IPS-15b (cell line): ENCODE measurements around the gene BRD4.

Source experiments
- H3K27me3 ChIP-seq: one replicate; pipeline ENCODE4 v1.6.1; 2013; ENCODE audit warnings: low read length; ENCODE audit not compliant: control insufficient read depth, insufficient read depth
- H3K36me3 ChIP-seq: one replicate; pipeline ENCODE4 v1.6.1; 2013; ENCODE audit warnings: low read length; ENCODE audit not compliant: control insufficient read depth, insufficient read depth
- H3K4me1 ChIP-seq: one replicate; pipeline ENCODE4 v1.6.1; 2013; ENCODE audit warnings: mild to moderate bottlenecking, low read length; ENCODE audit not compliant: control insufficient read depth, insufficient read depth
- H3K4me3 ChIP-seq: one replicate; pipeline ENCODE4 v1.5.1; 2013; ENCODE audit warnings: low read depth, low read length
- H3K9ac ChIP-seq: one replicate; pipeline ENCODE4 v1.6.1; 2013; ENCODE audit warnings: low read depth, mild to moderate bottlenecking, low read length
- H3K9me3 ChIP-seq: one replicate; pipeline ENCODE4 v1.6.1; 2013; ENCODE audit warnings: mild to moderate bottlenecking, low read length; ENCODE audit not compliant: control insufficient read depth, insufficient read depth

BRD4 gene

DNA sequence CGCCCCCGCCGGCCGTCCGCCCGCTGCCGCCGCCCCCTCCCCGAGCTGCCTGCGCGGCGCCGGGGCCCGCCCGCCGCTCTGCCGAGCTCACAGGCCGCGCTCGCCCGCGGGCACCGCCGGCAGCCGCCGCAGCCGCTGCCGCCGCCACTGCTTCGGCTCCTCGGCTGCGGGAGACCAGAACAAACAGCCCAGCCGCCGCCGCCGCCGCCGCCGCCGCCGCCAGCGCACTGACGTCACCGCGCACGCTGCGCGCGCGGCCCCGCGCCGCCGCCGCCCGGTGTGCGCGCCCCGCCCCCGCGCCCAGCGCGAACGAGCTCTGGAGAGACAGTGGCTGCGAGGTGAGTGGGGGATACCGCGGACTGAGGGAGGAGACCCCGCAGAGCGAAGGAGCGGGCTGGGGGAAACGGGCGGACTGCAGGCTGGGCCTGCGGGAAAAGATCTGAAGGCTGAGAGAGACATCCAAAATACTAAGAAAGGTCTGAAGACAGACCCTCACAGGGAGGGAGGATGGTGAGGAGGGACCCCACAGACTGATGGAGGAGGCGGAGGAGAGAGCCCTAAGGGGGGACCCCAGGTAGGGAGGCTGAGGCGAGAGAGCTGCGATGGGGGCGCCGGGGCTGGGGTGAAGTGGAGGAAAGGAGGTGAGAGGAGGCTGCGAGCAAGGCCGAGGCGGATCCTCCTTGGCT, at the start of gene BRD4:
Gene BRD4, minus strand, starts transcription at position 229 of the 686 bp plus-strand sequence. CDS start 59,440 bp downstream, outside the sequence.
- Histone ChIP-seq H3K4me3 (peak within 1 kb of the TSS; percentile 92), H3K9ac (peak within 1 kb of the TSS; percentile 87), H3K9me3 (no peaks in the 10 kb centered on the region), H3K36me3 (no peaks in the 10 kb centered on the region), H3K4me1 (peaks cover 3% of the 10 kb centered on the region), H3K27me3 (no peaks in the 10 kb centered on the region)

DNA sequence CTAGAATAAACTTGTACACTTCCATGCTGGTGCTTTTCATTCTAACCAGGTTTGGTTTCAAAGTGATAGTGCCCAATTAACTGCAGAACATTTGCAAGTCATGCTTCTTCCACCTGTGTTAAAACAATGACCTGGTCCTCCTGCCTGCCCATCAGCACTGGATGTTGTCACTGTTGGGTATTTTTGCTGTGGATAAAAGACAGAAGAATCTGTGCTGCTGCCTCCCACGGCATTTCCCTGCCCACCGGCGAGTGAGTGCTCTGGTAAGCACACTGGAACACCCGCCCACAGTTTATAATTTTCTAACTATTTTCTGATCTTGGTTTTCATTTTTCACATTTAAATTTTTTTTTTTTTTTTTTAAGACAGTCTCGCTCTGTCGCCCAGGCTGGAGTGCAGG, 49.5 kb upstream of the BRD4 start:
- Histone ChIP-seq H3K4me1 (peaks cover 4% of the 10 kb centered on the region), H3K9ac (no peak overlapping the region), H3K9me3 (no peaks in the 10 kb centered on the region), H3K36me3 (peaks cover 11% of the 10 kb centered on the region), H3K4me3 (no peak overlapping the region), H3K27me3 (no peaks in the 10 kb centered on the region)

DNA sequence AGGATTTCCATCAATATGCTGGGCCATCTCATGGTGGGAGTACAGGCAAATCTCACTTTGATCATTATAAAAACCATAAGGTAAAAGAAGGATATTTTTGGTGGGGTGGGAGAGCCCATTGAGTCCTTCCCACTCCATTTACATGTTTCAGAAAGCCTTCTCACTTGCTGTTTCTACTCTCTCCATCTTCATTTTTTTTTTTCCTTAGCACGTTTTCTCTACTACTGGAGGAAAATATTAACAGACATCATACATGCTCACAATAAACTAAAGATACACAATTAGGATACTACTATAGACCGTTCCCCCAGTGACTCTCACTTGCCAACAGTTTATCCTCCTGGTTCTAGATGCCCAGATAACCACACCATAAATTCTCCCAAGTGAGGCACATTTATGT, 49.1 kb upstream of the BRD4 start:
- no peak overlapping the region for H3K9ac ChIP-seq

DNA sequence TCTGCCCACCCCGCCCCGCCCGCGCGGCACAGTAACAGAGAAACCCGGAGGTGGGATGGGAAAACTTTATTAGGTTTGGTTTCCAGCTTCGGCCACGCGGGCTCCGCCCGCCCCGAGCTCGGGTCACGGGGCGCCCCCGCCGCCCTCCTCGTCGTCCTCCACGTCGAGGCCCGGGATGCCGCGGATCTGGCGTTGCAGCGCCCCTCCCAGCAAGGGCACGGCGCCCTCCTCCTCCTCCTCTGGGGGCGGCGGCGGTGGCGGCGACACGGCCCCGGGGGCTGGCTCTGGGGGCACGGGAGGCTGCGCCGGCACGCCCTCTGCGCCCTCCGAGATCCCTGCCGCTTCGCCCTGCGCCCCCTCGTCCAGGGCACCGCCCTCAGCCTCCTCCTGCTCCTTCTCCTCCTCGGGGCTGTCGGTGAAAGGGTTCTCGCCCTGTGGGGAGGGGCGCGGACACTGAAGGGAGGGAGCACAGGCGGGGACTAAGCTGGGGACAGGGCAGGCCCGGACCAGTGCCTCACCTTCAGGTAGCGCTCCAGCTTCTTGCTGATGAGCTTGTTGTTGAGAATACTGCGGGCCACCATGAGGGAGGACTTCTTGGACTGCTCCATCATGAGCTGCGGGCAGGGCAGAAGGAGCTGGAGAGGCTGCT, 47.8 kb upstream of the BRD4 start:
- Histone ChIP-seq H3K9me3 (no peaks in the 10 kb centered on the region), H3K9ac (peak overlapping the region; percentile 76), H3K27me3 (no peaks in the 10 kb centered on the region), H3K36me3 (peaks cover 11% of the 10 kb centered on the region), H3K4me3 (peak overlapping the region; percentile 70), H3K4me1 (peaks cover 6% of the 10 kb centered on the region)

More for the DNA sequence above, 49.1 kb upstream of the BRD4 start:
- Histone ChIP-seq H3K4me3 (no peak overlapping the region), H3K27me3 (no peaks in the 10 kb centered on the region), H3K4me1 (peaks cover 4% of the 10 kb centered on the region), H3K36me3 (peaks cover 11% of the 10 kb centered on the region), H3K9me3 (no peaks in the 10 kb centered on the region)

DNA sequence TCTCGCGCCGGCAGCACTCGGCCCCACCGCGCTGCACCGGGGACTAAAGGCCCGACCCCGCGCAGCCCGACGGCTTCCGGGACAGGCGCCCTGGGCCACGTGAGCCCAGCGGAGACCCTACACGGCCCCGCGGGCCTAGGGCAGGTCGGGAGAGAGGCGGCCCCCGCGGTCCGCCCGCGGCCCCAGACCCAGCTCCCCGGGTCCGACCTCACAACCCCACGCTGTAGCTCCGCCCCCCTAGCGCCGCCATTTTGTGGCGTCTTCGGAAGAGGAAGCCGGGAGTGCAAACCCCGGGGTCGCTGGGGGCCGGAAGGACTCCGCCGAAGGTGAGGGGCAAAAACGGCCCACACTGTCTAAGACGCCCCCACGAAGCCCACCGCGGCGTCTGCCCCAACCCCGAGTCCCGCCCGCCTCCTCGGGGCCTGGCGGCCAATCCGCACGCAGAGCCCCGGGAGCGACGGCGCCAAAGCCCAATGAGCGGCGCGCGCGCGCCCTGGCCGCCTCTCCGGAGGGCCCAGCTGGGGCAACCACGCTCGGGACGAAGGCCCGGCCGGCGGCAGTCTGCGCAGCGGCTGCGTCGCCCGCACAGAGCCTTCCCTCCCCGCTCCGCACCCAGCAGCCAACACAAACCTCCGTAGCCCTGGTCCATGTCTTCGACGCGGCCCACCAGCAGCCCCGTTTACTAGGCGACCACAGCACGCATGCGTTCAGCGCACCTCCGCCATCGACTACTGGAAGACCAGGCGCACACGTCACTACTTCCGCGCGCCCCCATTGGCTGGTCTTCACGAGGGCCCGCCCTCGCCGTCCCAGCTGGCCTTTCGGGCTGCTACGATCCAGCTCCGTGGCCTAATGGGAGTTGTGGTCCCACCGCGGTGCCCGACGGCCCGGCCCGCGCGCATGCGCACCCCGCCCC, 47.0 kb upstream of the BRD4 start, which contains the start of gene AKAP8:
Gene AKAP8, minus strand, starts transcription at position 705 of the 916 bp plus-strand sequence. Its CDS starts 56 bp downstream, at position 649.
- H3K4me1 ChIP-seq: peaks cover 6% of the 10 kb centered on the region
- H3K9ac ChIP-seq: peak within 1 kb of the TSS; percentile 95
- no peaks in the 10 kb centered on the region for H3K9me3 ChIP-seq
- H3K4me3 ChIP-seq: peak within 1 kb of the TSS; percentile 99
- no peaks in the 10 kb centered on the region for H3K27me3 ChIP-seq
- H3K36me3 ChIP-seq: peaks cover 16% of the 10 kb centered on the region

DNA sequence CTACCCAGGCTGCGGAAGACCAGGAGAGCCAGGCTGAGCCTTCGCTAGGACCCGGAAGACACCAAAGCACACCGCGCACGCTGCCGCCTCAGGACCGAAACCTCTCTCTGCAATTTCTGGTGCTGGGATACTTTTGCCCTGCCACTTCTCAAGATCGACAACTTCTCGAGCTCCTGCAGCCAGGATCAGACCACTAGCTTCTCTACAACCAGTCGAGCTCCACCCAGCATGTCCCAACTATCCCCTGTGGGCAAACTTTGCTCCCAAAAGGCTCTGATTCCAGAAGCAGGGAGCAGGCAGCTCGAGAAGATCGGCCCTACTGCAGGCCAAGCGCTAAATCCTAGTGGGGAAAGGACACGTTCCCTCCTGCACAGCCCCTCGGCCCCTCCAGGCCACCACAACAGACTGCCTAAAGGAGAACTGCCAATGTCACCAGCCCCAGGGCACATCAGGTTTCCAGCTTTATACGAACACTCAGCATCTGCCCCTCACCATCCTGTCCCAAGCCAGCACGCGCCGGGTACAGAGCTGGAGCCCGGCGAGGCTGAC, 46.3 kb upstream of the BRD4 start:
- H3K4me1 ChIP-seq: peaks cover 6% of the 10 kb centered on the region
- no peaks in the 10 kb centered on the region for H3K9me3 ChIP-seq
- peak overlapping the region; percentile 95 for H3K9ac ChIP-seq
- H3K4me3 ChIP-seq: peak overlapping the region; percentile 99
- no peaks in the 10 kb centered on the region for H3K27me3 ChIP-seq
- peaks cover 21% of the 10 kb centered on the region for H3K36me3 ChIP-seq

DNA sequence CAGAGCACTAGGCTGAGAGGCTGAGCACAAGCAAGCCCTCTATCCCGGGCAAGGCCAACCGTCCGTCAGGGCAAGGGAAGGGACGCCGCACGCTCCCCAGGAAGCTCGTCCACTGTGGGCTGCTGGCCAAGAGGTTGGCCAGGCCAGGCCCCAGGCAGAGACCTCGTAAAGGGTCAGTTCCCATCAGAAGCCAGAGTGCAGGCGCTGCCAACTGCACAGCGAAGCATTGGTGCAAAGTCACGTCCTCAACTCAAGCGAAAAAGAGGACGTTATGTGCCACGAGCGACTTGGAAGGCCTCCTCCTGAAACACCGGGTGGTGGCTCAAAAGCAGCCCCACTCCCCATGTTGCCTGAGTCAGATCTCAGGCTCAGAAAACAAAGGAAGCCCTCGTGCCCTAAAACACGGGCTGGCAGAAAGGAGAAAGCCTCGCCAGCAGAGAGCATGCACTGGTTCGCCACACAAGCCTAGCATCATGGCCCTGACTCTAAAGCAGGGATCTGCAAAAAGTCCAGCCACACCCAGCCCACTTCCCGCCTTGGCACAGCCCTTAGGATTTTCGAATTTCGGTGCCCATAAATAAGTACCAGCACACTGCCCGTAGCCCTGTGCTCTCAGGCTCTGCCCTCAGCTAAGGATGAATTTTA, 42.6 kb upstream of the BRD4 start:
- H3K36me3 ChIP-seq: peaks cover 39% of the 10 kb centered on the region
- H3K4me1 ChIP-seq: peaks cover 6% of the 10 kb centered on the region
- H3K9ac ChIP-seq: no peak overlapping the region
- no peak overlapping the region for H3K4me3 ChIP-seq
- H3K27me3 ChIP-seq: no peaks in the 10 kb centered on the region
- no peaks in the 10 kb centered on the region for H3K9me3 ChIP-seq

DNA sequence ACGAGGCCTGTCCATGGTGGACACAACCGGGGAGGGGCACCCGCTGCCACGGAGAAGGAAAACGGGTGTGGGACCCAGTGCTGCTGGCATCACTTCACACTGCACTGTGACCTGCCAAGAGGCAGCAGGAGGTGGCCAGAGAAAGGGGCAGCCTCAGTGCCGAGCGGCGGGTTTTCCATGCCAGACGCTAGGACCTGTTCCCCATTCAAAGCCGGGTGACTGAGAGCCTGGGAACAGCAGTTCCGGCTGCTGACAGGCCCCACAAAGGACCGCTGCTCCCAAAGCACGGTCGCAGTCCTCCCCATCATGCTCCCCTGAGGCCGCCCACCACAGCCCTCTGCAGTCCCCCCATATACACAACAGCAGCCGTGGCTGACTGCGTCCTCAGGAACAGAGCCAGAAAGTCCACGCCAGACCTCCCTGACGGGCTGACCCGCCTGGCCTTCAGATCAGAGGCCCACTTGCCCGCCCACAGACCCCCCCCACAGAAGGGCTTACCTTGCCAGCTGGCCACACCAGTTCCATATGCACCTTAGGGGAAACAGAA, 41.8 kb upstream of the BRD4 start:
- H3K27me3 ChIP-seq: no peaks in the 10 kb centered on the region
- no peak overlapping the region for H3K4me3 ChIP-seq
- H3K9me3 ChIP-seq: no peaks in the 10 kb centered on the region
- H3K9ac ChIP-seq: no peak overlapping the region
- peaks cover 6% of the 10 kb centered on the region for H3K4me1 ChIP-seq
- peaks cover 45% of the 10 kb centered on the region for H3K36me3 ChIP-seq

DNA sequence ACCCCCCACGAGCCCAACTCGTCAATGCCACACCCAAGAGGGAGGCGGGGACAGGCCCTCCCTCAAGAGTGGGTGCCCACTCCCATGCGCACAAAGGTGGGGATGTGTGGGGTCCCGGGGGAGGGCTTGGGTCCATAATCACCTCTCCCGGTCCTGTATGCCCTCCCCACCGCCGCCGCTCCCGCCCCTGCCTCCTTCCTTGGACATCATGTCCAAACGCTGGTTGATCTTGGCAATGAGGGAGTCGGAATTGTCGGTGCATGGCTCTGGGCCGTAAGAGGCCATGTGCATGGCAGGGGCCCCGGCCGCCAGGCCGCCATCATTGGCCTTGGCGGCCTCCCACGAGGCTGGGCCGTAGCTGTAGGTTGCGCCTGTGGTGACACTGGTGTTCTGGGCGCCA, 41.3 kb upstream of the BRD4 start:
- Histone ChIP-seq H3K4me1 (peaks cover 6% of the 10 kb centered on the region), H3K9ac (no peak overlapping the region), H3K36me3 (peaks cover 44% of the 10 kb centered on the region), H3K4me3 (no peak overlapping the region), H3K9me3 (no peaks in the 10 kb centered on the region), H3K27me3 (no peaks in the 10 kb centered on the region)

DNA sequence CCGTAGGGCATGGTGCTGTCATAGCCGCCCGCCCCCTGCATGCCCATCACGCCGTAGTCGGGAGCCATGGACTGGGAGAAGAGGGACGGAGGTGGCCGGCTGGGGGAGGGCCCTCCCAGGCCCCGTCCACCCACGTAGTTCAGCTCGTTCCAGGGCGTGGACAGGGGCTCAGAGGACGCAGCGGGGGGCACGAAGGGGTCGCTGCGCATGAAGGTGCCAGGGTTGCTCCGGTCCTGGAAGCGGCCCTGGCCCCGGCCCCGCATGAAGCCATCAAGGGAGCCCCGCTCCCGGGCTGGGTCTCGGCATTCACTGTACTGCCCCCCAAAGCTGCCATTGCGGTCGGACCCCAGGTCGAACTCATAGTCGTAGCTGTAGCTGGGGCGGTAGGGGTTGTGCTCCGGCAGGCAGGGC, 40.6 kb upstream of the BRD4 start:
- H3K9ac ChIP-seq: no peak overlapping the region
- peaks cover 6% of the 10 kb centered on the region for H3K4me1 ChIP-seq
- H3K9me3 ChIP-seq: no peaks in the 10 kb centered on the region
- H3K4me3 ChIP-seq: no peak overlapping the region
- peaks cover 51% of the 10 kb centered on the region for H3K36me3 ChIP-seq
- no peaks in the 10 kb centered on the region for H3K27me3 ChIP-seq

DNA sequence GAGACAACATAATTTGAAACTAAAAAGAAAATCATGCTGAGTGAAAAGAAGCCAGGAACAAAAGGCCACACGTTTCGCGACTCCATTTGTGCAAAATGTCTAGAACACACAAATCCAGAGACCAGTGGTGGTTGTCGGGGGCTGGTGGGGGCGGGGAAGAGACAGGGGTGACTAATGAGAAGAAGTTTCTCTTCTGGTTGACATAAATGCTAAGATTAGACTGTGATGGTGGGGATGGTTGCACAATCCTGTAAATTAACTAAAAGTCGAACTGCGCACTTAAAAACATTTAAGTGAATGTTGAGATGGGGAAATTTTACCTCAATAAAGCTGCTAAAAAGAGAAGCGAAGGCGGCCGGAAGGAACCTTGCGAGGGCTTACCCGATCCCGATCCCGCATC, 40.1 kb upstream of the BRD4 start:
- Histone ChIP-seq H3K4me3 (no peak overlapping the region), H3K36me3 (peaks cover 55% of the 10 kb centered on the region), H3K9me3 (no peaks in the 10 kb centered on the region), H3K27me3 (no peaks in the 10 kb centered on the region), H3K9ac (no peak overlapping the region), H3K4me1 (peaks cover 6% of the 10 kb centered on the region)
